SKM-1 treated with dmso at 0.1 percent for 144 hours (cell line): ENCODE results near the gene MEN1.

ENCODE experiments used
- DNase-seq: peaks from one replicate; lab custom pipeline; 2025; ENCODE audit not compliant: unreplicated experiment; lab: John Stamatoyannopoulos, UW

MEN1 gene

GRCh38 chr11:64810271-64810890 lies at the start of gene MEN1:
TSS of gene MEN1 (minus strand) at chr11:64810551. CDS start at chr11:64810109, 442 bp downstream.
- DNase-seq, result peak; percentile 95

GRCh38 chr11:64859542-64860414 lies 49.4 kb upstream of the MEN1 start:
- DNase-seq, result peak; percentile 94

- DNase-seq, result no peak
Observed at GRCh38 chr11:64858467-64859263, 48.3 kb upstream of the MEN1 start.

- no peak for DNase-seq
Observed at GRCh38 chr11:64857485-64857884, 47.1 kb upstream of the MEN1 start.

- DNase-seq, result peak; percentile 87
Observed at GRCh38 chr11:64856382-64857227, 46.3 kb upstream of the MEN1 start.

- no peak for DNase-seq
Observed at GRCh38 chr11:64855596-64856304, 45.4 kb upstream of the MEN1 start.

GRCh38 chr11:64854534-64855502 lies 44.5 kb upstream of the MEN1 start:
- DNase-seq, result no peak

GRCh38 chr11:64854157-64854533 lies 43.8 kb upstream of the MEN1 start:
- DNase-seq, result no peak

GRCh38 chr11:64853709-64854108 lies 43.4 kb upstream of the MEN1 start:
- DNase-seq, result no peak

GRCh38 chr11:64852804-64853509 lies 42.6 kb upstream of the MEN1 start:
- DNase-seq, result no peak

- no peak for DNase-seq
Observed at GRCh38 chr11:64851831-64852351, 41.5 kb upstream of the MEN1 start.

- no peak for DNase-seq
Observed at GRCh38 chr11:64850979-64851567, 40.7 kb upstream of the MEN1 start.

GRCh38 chr11:64849598-64850356 lies 39.4 kb upstream of the MEN1 start:
- no peak for DNase-seq

GRCh38 chr11:64848826-64849597 lies 38.7 kb upstream of the MEN1 start:
- no peak for DNase-seq

GRCh38 chr11:64848214-64848825 lies 38.0 kb upstream of the MEN1 start:
- DNase-seq, result no peak
